IMR-90 (cell line): ENCODE measurements around the gene YBEY. TPM values are rescaled to one million over a fixed set of nuclear protein-coding genes. Genes with fewer than 3 reads are reported as not detected.

ENCODE experiments used
- ATAC-seq: fragments of 200-7000 bp; cut with Tn5 transposase; 2 replicates; pipeline ENCODE4 v1.9.1; 2020; ENCODE audit warnings: low read depth, mild to moderate bottlenecking, moderate library complexity
- BruUV-seq: library from RNA; stranded (reverse); fragments of 400-500 nt; replicated peaks from 2 replicates; lab custom pipeline; 2021; lab: Mats Ljungman, UMichigan
- CTCF ChIA-PET: fragments of 300-600 bp; formaldehyde crosslinking; extraction: SDS; loops from one replicate; lab custom pipeline; 2021; ENCODE audit warnings: antibody characterized with exemption; lab: Yijun Ruan, JAX
- POLR2A ChIA-PET: fragments of 300-600 bp; sonication (Branson Sonifier 250); formaldehyde crosslinking; loops from one replicate; lab custom pipeline; 2022; ENCODE audit warnings: antibody characterized with exemption; ENCODE audit not compliant: unreplicated experiment; lab: Charles Lee
- DNase-seq: peaks from one replicate; pipeline ENCODE4 v3.0.0; 2013
- H2AFZ ChIP-seq: replicated peaks from 2 replicates; pipeline ENCODE3; 2013; ENCODE audit warnings: low read length, mild to moderate bottlenecking; ENCODE audit not compliant: poor library complexity
- H2AK5ac ChIP-seq: 2 replicates; pipeline ENCODE4 v1.6.1; 2013; ENCODE audit warnings: low read depth, low read length, inconsistent platforms
- H2AK9ac ChIP-seq: replicated peaks from 2 replicates; pipeline ENCODE3; 2013; ENCODE audit warnings: mild to moderate bottlenecking, low read depth, low read length, moderate library complexity; ENCODE audit not compliant: poor library complexity
- H2BK120ac ChIP-seq: 2 replicates; pipeline ENCODE4 v1.6.1; 2013; ENCODE audit warnings: low read depth, low read length, inconsistent platforms
- H2BK15ac ChIP-seq: 3 replicates; pipeline ENCODE4 v1.6.1; 2013; ENCODE audit warnings: low read depth, low read length, inconsistent platforms
- H2BK20ac ChIP-seq: 2 replicates; pipeline ENCODE4 v1.6.1; 2013; ENCODE audit warnings: low read depth, mild to moderate bottlenecking, inconsistent platforms, low read length, moderate library complexity
- H2BK5ac ChIP-seq: 2 replicates; pipeline ENCODE4 v1.6.1; 2013; ENCODE audit warnings: mild to moderate bottlenecking, low read depth, low read length, inconsistent platforms; ENCODE audit not compliant: poor library complexity, severe bottlenecking
- H3K14ac ChIP-seq: replicated peaks from 2 replicates; pipeline ENCODE4 v1.6.1; 2013; ENCODE audit warnings: low read depth, low read length, inconsistent platforms
- H3K18ac ChIP-seq: 2 replicates; pipeline ENCODE4 v1.6.1; 2013; ENCODE audit warnings: low read depth, low read length, control low read depth
- H3K23ac ChIP-seq: 2 replicates; pipeline ENCODE4 v1.6.1; 2013; ENCODE audit warnings: low read depth, low read length, inconsistent platforms
- H3K27ac ChIP-seq: 2 replicates; pipeline ENCODE4 v1.5.1; 2013; ENCODE audit warnings: mild to moderate bottlenecking, control low read depth, low read length; ENCODE audit not compliant: insufficient read depth
- H3K27me3 ChIP-seq: 2 replicates; pipeline ENCODE4 v1.6.1; 2013; ENCODE audit warnings: low read length; ENCODE audit not compliant: control insufficient read depth, insufficient read depth
- H3K36me3 ChIP-seq: 2 replicates; pipeline ENCODE4 v1.6.1; 2013; ENCODE audit warnings: low read length, mixed read lengths; ENCODE audit not compliant: control insufficient read depth, insufficient read depth
- H3K4ac ChIP-seq: 2 replicates; pipeline ENCODE4 v1.6.1; 2013; ENCODE audit warnings: low read depth, low read length, inconsistent platforms
- H3K4me1 ChIP-seq: 2 replicates; pipeline ENCODE4 v1.6.1; 2013; ENCODE audit warnings: low read length, mixed read lengths; ENCODE audit not compliant: control insufficient read depth, insufficient read depth
- H3K4me2 ChIP-seq: 2 replicates; pipeline ENCODE4 v1.6.1; 2013; ENCODE audit warnings: low read depth, mild to moderate bottlenecking, control low read depth, low read length, moderate library complexity
- H3K4me3 ChIP-seq: 2 replicates; pipeline ENCODE4 v1.5.1; 2013; ENCODE audit warnings: low read depth, mild to moderate bottlenecking, control low read depth, low read length, moderate library complexity; ENCODE audit not compliant: insufficient read depth
- H3K56ac ChIP-seq: 2 replicates; pipeline ENCODE4 v1.6.1; 2013; ENCODE audit warnings: low read length, inconsistent platforms; ENCODE audit not compliant: insufficient read depth; ENCODE audit errors: extremely low read depth
- H3K79me1 ChIP-seq, 2 experiments: 2 replicates each; pipeline ENCODE4 v1.6.1; 2013; ENCODE audit warnings: low read length in 2 of 2, inconsistent platforms in 1 of 2, low read depth in 1 of 2
- H3K9ac ChIP-seq: 2 replicates; pipeline ENCODE4 v1.6.1; 2013; ENCODE audit warnings: low read depth, low read length, control low read depth
- H3K9me1 ChIP-seq: 2 replicates; pipeline ENCODE4 v1.6.1; 2013; ENCODE audit warnings: low read length, inconsistent platforms; ENCODE audit not compliant: insufficient read depth
- H3K9me3 ChIP-seq: 2 replicates; pipeline ENCODE4 v1.6.1; 2013; ENCODE audit warnings: low read length; ENCODE audit not compliant: control insufficient read depth, insufficient read depth
- H4K20me1 ChIP-seq: 2 replicates; pipeline ENCODE4 v1.6.1; 2013; ENCODE audit warnings: low read length, inconsistent platforms; ENCODE audit not compliant: insufficient read depth
- H4K5ac ChIP-seq: 2 replicates; pipeline ENCODE4 v1.6.1; 2013; ENCODE audit warnings: mild to moderate bottlenecking, low read depth, low read length, control low read depth
- H4K8ac ChIP-seq, 2 experiments: 2 replicates each; pipeline ENCODE4 v1.6.1; 2013; ENCODE audit warnings: low read depth in 2 of 2, low read length in 2 of 2, control low read depth in 1 of 2, inconsistent platforms in 1 of 2
- H4K91ac ChIP-seq: 2 replicates; pipeline ENCODE4 v1.6.1; 2013; ENCODE audit warnings: low read depth, low read length, inconsistent platforms; ENCODE audit not compliant: insufficient read depth
- BHLHE40 ChIP-seq: fragments of 150-350 bp; IDR thresholded peaks from 2 replicates; pipeline ENCODE4 v1.6.1; 2016; ENCODE audit warnings: mild to moderate bottlenecking, low read depth, low read length
- CEBPB ChIP-seq: IDR thresholded peaks from 2 replicates; pipeline ENCODE4 v1.6.1; 2012; ENCODE audit warnings: low read depth, low read length, improper control_type of control experiment
- CHD1 ChIP-seq: IDR thresholded peaks from 2 replicates; pipeline ENCODE4 v1.6.1; 2012; ENCODE audit warnings: low read depth, low read length, improper control_type of control experiment
- FOS ChIP-seq: fragments of 150-350 bp; IDR thresholded peaks from 2 replicates; pipeline ENCODE4 v1.6.1; 2016; ENCODE audit warnings: low read depth, low read length
- MAZ ChIP-seq: IDR thresholded peaks from 2 replicates; pipeline ENCODE4 v1.6.1; 2012; ENCODE audit warnings: low read depth, mild to moderate bottlenecking, low read length, improper control_type of control experiment, moderate library complexity, borderline replicate concordance
- MXI1 ChIP-seq: IDR thresholded peaks from 2 replicates; pipeline ENCODE4 v1.6.1; 2012; ENCODE audit warnings: low read depth, mild to moderate bottlenecking, low read length, moderate library complexity, borderline replicate concordance
- NFE2L2 ChIP-seq: fragments of 150-350 bp; IDR thresholded peaks from 2 replicates; pipeline ENCODE4 v1.6.1; 2016; ENCODE audit warnings: low read depth, mild to moderate bottlenecking, low read length
- POLR2A ChIP-seq: IDR thresholded peaks from 2 replicates; pipeline ENCODE4 v1.6.1; 2012; ENCODE audit warnings: mild to moderate bottlenecking, low read depth, low read length
- RAD21 ChIP-seq: IDR thresholded peaks from 2 replicates; pipeline ENCODE4 v1.6.1; 2012; ENCODE audit warnings: low read length, improper control_type of control experiment
- RCOR1 ChIP-seq: IDR thresholded peaks from 2 replicates; pipeline ENCODE4 v1.6.1; 2012; ENCODE audit warnings: mild to moderate bottlenecking, low read length, improper control_type of control experiment; ENCODE audit not compliant: insufficient replicate concordance
- SMC3 ChIP-seq: fragments of 150-350 bp; IDR thresholded peaks from 2 replicates; pipeline ENCODE4 v1.6.1; 2016; ENCODE audit warnings: low read depth, mild to moderate bottlenecking, antibody characterized with exemption, low read length, moderate library complexity
- WGBS, 2 experiments: methylation state at CpG; one replicate each; pipeline versions ENCODE4 v1.1.5 to v1.1.7; 2013; ENCODE audit warnings: missing lambda C conversion rate in 2 of 2; ENCODE audit not compliant: insufficient read length in 1 of 2; ENCODE audit errors: extremely low coverage in 2 of 2; 5-methylcytosine and 5-hydroxymethylcytosine counted together
- dilution Hi-C: fragments of 300-500 bp; cut with HindIII; formaldehyde crosslinking; loops from one replicate; pipeline ENCODE4 v1.14.3; 2018; ENCODE audit warnings: low sequenced_read_pairs; ENCODE audit not compliant: unreplicated experiment
- in situ Hi-C: fragments of 300-500 bp; cut with MboI; formaldehyde crosslinking; loops from 3 replicates; pipeline ENCODE4 v1.14.3; 2019; ENCODE audit warnings: low sequenced_read_pairs, inconsistent platforms, mixed read lengths
- intact Hi-C: fragments of 100-400 bp; cut with micrococcal nuclease; formaldehyde crosslinking; loops from 2 replicates; pipeline ENCODE4 v1.10.0; 2022
- polyA plus RNA-seq, 3 experiments: library from polyadenylated mRNA; depleted of rRNA; stranded (reverse); fragments of >200 nt; gene quantifications; 2 replicates each; pipeline ENCODE4 v1.2.3, GENCODE V29; 2012; ENCODE audit warnings: low replicate concordance in 1 of 3
- total RNA-seq: library from RNA; depleted of rRNA; stranded (reverse); fragments of >200 nt; gene quantifications from 2 replicates; pipeline ENCODE4 v1.2.3, GENCODE V29; 2012
- TF ChIP-seq, protein P1 (sequence below): conservative IDR thresholded peaks from 2 replicates; pipeline ENCODE4 v1.5.1; 2012; ENCODE audit warnings: mild to moderate bottlenecking, low read depth, low read length, improper control_type of control experiment
- TF ChIP-seq, protein P2 (sequence below): fragments of 150-350 bp; IDR thresholded peaks from 2 replicates; pipeline ENCODE4 v1.6.1; 2017; ENCODE audit warnings: mild to moderate bottlenecking, antibody characterized with exemption, low read length, low read depth

Gene YBEY
- total and polyA plus RNA-seq, 2 of the 4 experiments (the other 2 are of a cell fraction), result 5.9 to 26.2 TPM

DNA sequence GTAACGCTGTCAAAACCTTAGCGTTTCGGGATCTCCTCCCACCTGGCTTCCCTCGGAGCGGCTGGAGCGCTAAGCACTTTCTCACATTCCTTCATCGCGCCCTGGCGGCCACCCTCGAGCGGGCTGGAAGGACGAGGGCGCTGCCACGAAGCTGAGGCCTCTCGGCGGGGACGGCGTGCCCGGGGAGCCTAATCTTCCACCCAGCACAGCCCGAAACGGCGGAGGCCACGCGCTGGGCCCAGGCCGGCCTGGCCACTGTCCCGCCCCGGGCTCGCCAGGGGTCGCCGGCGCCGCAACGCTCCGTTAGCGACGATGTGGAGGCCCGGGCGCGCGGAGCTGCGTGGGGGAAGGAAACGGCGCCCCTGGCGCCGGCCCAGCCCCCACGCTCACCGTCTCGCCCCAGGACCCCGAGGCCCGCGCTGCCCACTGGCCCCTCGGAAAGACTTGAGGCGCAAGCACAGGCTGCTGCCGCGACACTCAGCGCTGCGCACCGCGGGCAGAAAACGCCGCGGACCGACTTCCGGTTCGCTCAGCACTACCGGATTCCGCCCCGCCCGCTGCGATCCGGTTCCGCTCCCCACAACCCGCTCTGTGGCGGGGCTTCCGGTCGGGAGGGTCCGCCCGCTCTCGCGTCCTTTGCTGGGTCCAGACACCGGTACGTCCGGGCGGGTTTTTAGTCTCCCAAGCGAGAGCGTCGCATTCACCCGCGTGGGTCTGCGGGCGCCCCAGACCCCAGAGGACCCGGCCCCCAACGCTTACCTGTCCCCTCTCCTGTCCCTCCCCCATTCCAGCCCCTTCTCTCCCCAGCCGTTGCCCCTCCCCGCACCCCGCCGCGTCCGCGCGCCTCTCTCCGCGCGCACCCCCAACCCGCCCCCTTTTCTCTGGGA lies at the start of gene YBEY (continued):
- TF ChIP-seq RCOR1, result no peak
- no peak for TF ChIP-seq CEBPB
- TF ChIP-seq MXI1, result peak; percentile 78; the same call in 1 of the 2 replicates
- peak; percentile 42; the same call in 1 of the 2 replicates for TF ChIP-seq RAD21
- TF ChIP-seq CHD1, result no peak
- TF ChIP-seq SMC3, result peak; percentile 35

DNA sequence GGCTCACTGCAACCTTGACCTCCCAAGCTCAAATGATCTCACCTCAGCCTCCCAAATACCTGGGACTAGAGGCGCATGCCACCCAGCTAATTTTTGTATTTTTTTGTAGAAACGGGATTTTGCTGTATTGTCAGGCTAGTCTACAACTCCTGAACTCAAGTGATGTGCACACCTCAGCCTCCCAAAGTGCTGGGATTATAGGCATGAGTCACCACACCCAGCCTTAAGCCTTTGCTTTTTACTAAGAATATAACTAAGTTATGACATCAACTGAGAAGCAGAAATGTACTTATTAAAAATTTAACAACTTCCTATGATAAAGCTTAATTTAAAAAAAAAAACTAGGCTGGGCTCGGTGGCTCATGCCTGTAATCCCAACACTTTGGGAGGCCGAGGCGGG lies 48.7 kb upstream of the YBEY start:
- H3K27ac ChIP-seq, result no peak overlapping the region
- H3K56ac ChIP-seq, result no peak overlapping the region
- no peak overlapping the region for H3K23ac ChIP-seq
- CTCF ChIA-PET, result no interaction called here
- no peak overlapping the region for H3K9ac ChIP-seq
- no peaks in the 10 kb centered on the region for H3K9me3 ChIP-seq
- no peaks in the 10 kb centered on the region; the same call in 1 of the 2 replicates for H3K4me1 ChIP-seq
- H3K9me1 ChIP-seq, result peaks cover 7% of the 10 kb centered on the region
- no peak overlapping the region for H2BK20ac ChIP-seq
- no peak overlapping the region for H3K18ac ChIP-seq
- peaks cover 0 to 27% of the 10 kb centered on the region in 2 experiments; a peak in 3 of 4 replicates for H3K79me1 ChIP-seq
- H4K5ac ChIP-seq, result no peak overlapping the region
- no peak overlapping the region for H2BK5ac ChIP-seq
- intact Hi-C loops (no loop called here), dilution Hi-C loops (no loop called here), in situ Hi-C loops (no loop called here)
- POLR2A ChIA-PET, result no interaction called here
- peaks cover 60% of the 10 kb centered on the region for H3K36me3 ChIP-seq
- no peak overlapping the region for H4K91ac ChIP-seq
- H2AFZ ChIP-seq, result no peak overlapping the region
- no TSS peak for BruUV-seq
- no peak overlapping the region for H3K4me3 ChIP-seq
- ATAC-seq (no peak), DNase-seq (no peak)
- H2AK9ac ChIP-seq, result no peak overlapping the region
- H3K14ac ChIP-seq, result no peak overlapping the region
- H2AK5ac ChIP-seq, result no peak overlapping the region
- no peaks in the 10 kb centered on the region for H3K27me3 ChIP-seq
- H2BK120ac ChIP-seq, result no peak overlapping the region
- no peak overlapping the region for H3K4ac ChIP-seq
- no peak overlapping the region for H4K8ac ChIP-seq
- H2BK15ac ChIP-seq, result no peak overlapping the region
- WGBS, 2 experiments, result no CpG with 5 or more reads among the region's 5 CpGs
- H3K4me2 ChIP-seq, result no peak overlapping the region
- no peaks in the 10 kb centered on the region for H4K20me1 ChIP-seq
- TF ChIP-seq NFE2L2 (no peak), CEBPB (no peak), BHLHE40 (no peak), MXI1 (no peak), FOS (no peak), MAZ (no peak), POLR2A (no peak)
- TF ChIP-seq, protein P1, sequence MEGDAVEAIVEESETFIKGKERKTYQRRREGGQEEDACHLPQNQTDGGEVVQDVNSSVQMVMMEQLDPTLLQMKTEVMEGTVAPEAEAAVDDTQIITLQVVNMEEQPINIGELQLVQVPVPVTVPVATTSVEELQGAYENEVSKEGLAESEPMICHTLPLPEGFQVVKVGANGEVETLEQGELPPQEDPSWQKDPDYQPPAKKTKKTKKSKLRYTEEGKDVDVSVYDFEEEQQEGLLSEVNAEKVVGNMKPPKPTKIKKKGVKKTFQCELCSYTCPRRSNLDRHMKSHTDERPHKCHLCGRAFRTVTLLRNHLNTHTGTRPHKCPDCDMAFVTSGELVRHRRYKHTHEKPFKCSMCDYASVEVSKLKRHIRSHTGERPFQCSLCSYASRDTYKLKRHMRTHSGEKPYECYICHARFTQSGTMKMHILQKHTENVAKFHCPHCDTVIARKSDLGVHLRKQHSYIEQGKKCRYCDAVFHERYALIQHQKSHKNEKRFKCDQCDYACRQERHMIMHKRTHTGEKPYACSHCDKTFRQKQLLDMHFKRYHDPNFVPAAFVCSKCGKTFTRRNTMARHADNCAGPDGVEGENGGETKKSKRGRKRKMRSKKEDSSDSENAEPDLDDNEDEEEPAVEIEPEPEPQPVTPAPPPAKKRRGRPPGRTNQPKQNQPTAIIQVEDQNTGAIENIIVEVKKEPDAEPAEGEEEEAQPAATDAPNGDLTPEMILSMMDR, result no peak
- TF ChIP-seq, protein P2, sequence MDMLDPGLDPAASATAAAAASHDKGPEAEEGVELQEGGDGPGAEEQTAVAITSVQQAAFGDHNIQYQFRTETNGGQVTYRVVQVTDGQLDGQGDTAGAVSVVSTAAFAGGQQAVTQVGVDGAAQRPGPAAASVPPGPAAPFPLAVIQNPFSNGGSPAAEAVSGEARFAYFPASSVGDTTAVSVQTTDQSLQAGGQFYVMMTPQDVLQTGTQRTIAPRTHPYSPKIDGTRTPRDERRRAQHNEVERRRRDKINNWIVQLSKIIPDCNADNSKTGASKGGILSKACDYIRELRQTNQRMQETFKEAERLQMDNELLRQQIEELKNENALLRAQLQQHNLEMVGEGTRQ, result no peak
